ENCODE results near the gene FANCC. TPM values are rescaled to one million over a fixed set of nuclear protein-coding genes. Genes with fewer than 3 reads are reported as not detected.
"Not testable (repeated sequence)": the region's sequence is repeated elsewhere in the genome, so short reads cannot be mapped to it uniquely, and the experiment has no call there.

Gene FANCC
- total and polyA plus RNA-seq, 2 of the 4 experiments (the other 2 are of a cell fraction): 4.7 to 6.3 TPM

DNA sequence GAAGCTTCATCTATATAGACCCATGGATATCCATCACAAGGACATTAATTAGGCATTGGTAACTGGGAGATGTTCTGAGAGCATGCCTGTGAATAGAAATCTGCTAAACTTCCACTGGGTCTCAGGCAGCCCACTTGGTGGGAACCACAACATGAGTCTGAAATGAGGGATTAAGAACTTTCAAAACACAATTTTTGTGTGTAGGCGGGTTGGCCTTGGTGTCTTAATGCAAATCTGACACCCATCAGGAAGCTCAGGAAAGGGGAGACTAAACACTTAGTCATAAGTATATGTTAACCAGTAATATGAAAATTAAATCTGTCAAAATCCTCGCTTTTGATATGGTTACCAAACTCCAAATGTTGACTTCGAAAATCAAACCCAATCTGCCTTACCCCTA lies 113.2 kb downstream of the FANCC start:
- no peak overlapping the region for H3K4me3 ChIP-seq (ENCODE audit: insufficient read depth, low read depth, low read length)
- no peak overlapping the region for H2BK5ac ChIP-seq (ENCODE audit: low read depth, low read length, poor library complexity, severe bottlenecking)
- H4K8ac ChIP-seq (ENCODE audit: low read depth in 2 of 2, low read length in 2 of 2): no peak overlapping the region
- no peaks in the 10 kb centered on the region for H3K27me3 ChIP-seq (ENCODE audit: control insufficient read depth, insufficient read depth, low read length)
- no peaks in the 10 kb centered on the region; a peak in 2 of 4 replicates for H3K79me1 ChIP-seq (ENCODE audit: low read depth in 1 of 2, low read length in 2 of 2)
- TF ChIP-seq MXI1 (IDR thresholded peaks at IDR 0.05; ENCODE audit: borderline replicate concordance, low read depth, low read length) (no peak), POLR2A (IDR thresholded peaks at IDR 0.05; ENCODE audit: low read depth, low read length) (no peak), RAD21 (IDR thresholded peaks at IDR 0.05; ENCODE audit: low read length) (no peak), MAFK (IDR thresholded peaks at IDR 0.05; ENCODE audit: low read depth, low read length) (no peak), BHLHE40 (IDR thresholded peaks at IDR 0.05; ENCODE audit: low read depth, low read length) (no peak), SMC3 (IDR thresholded peaks at IDR 0.05; ENCODE audit: low read depth, low read length) (no peak), NFE2L2 (IDR thresholded peaks at IDR 0.05; ENCODE audit: low read depth, low read length) (no peak), CEBPB (IDR thresholded peaks at IDR 0.05; ENCODE audit: low read depth, low read length) (no peak), RCOR1 (IDR thresholded peaks at IDR 0.05; ENCODE audit: insufficient replicate concordance, low read length) (no peak)
- no peak overlapping the region for H3K23ac ChIP-seq (ENCODE audit: low read depth, low read length)
- no peak overlapping the region for H3K27ac ChIP-seq (ENCODE audit: insufficient read depth, low read length)
- H2AK9ac ChIP-seq (replicated peaks; ENCODE audit: low read depth, low read length, poor library complexity): no peak overlapping the region
- H2BK20ac ChIP-seq (ENCODE audit: low read depth, low read length): no peak overlapping the region
- no peak overlapping the region for H4K5ac ChIP-seq (ENCODE audit: low read depth, low read length)
- H3K4ac ChIP-seq (ENCODE audit: low read depth, low read length): no peak overlapping the region
- WGBS, 2 experiments (ENCODE audit: extremely low coverage in 2 of 2, insufficient read length in 1 of 2): no CpG with 5 or more reads among the region's 3 CpGs
- CTCF ChIA-PET: no interaction called here
- H3K9me3 ChIP-seq (ENCODE audit: control insufficient read depth, insufficient read depth, low read length): no peaks in the 10 kb centered on the region
- no peak overlapping the region for H2BK120ac ChIP-seq (ENCODE audit: low read depth, low read length)
- no TSS peak for BruUV-seq (replicated peaks)
- H4K91ac ChIP-seq (ENCODE audit: insufficient read depth, low read depth, low read length): no peak overlapping the region
- no peak overlapping the region for H2AK5ac ChIP-seq (ENCODE audit: low read depth, low read length)
- H3K4me1 ChIP-seq (ENCODE audit: control insufficient read depth, insufficient read depth, low read length): peaks cover 6% of the 10 kb centered on the region; the same call in 1 of the 2 replicates
- H3K36me3 ChIP-seq (ENCODE audit: control insufficient read depth, insufficient read depth, low read length): no peaks in the 10 kb centered on the region
- H3K56ac ChIP-seq (ENCODE audit: extremely low read depth, insufficient read depth, low read length): no peak overlapping the region
- H2BK15ac ChIP-seq (ENCODE audit: low read depth, low read length): no peak overlapping the region
- H2AFZ ChIP-seq (replicated peaks; ENCODE audit: low read length, poor library complexity): no peak overlapping the region
- dilution Hi-C loops (cut with HindIII; ENCODE audit: low sequenced_read_pairs, unreplicated experiment) (no loop called here), in situ Hi-C loops (cut with MboI; ENCODE audit: low sequenced_read_pairs) (no loop called here), intact Hi-C loops (cut with micrococcal nuclease) (no loop called here)
- no peak overlapping the region for H3K4me2 ChIP-seq (ENCODE audit: low read depth, low read length)
- no peak overlapping the region for H3K14ac ChIP-seq (replicated peaks; ENCODE audit: low read depth, low read length)
- DNase-seq: no peak
- H4K20me1 ChIP-seq (ENCODE audit: insufficient read depth, low read length): no peaks in the 10 kb centered on the region
- ATAC-seq (ENCODE audit: low read depth): no peak
- no peak overlapping the region for H3K18ac ChIP-seq (ENCODE audit: low read depth, low read length)
- H3K9ac ChIP-seq (ENCODE audit: low read depth, low read length): no peak overlapping the region
- no peaks in the 10 kb centered on the region; the same call in 1 of the 2 replicates for H3K9me1 ChIP-seq (ENCODE audit: insufficient read depth, low read length)
- POLR2A ChIA-PET (ENCODE audit: unreplicated experiment): no interaction called here

GRCh38 chr9:95203019-95203418 lies 114.5 kb downstream of the FANCC start:
- H2BK15ac ChIP-seq (ENCODE audit: low read depth, low read length); H4K5ac ChIP-seq (ENCODE audit: low read depth, low read length); CTCF ChIA-PET; dilution Hi-C loops (cut with HindIII; ENCODE audit: low sequenced_read_pairs, unreplicated experiment); H3K4me3 ChIP-seq (ENCODE audit: insufficient read depth, low read depth, low read length); H4K91ac ChIP-seq (ENCODE audit: insufficient read depth, low read depth, low read length); H3K36me3 ChIP-seq (ENCODE audit: control insufficient read depth, insufficient read depth, low read length); H3K9ac ChIP-seq (ENCODE audit: low read depth, low read length); H3K4ac ChIP-seq (ENCODE audit: low read depth, low read length); DNase-seq; H3K27me3 ChIP-seq (ENCODE audit: control insufficient read depth, insufficient read depth, low read length); POLR2A ChIA-PET (ENCODE audit: unreplicated experiment); H3K18ac ChIP-seq (ENCODE audit: low read depth, low read length); H3K56ac ChIP-seq (ENCODE audit: extremely low read depth, insufficient read depth, low read length); H4K8ac ChIP-seq (ENCODE audit: low read depth in 2 of 2, low read length in 2 of 2); H3K9me1 ChIP-seq (ENCODE audit: insufficient read depth, low read length); BruUV-seq (replicated peaks); ATAC-seq (ENCODE audit: low read depth); H2AFZ ChIP-seq (replicated peaks; ENCODE audit: low read length, poor library complexity); H2BK20ac ChIP-seq (ENCODE audit: low read depth, low read length); H3K79me1 ChIP-seq (ENCODE audit: low read depth in 1 of 2, low read length in 2 of 2); H2AK5ac ChIP-seq (ENCODE audit: low read depth, low read length); H2BK5ac ChIP-seq (ENCODE audit: low read depth, low read length, poor library complexity, severe bottlenecking); H3K23ac ChIP-seq (ENCODE audit: low read depth, low read length); H2BK120ac ChIP-seq (ENCODE audit: low read depth, low read length); in situ Hi-C loops (cut with MboI; ENCODE audit: low sequenced_read_pairs); H3K9me3 ChIP-seq (ENCODE audit: control insufficient read depth, insufficient read depth, low read length); H2AK9ac ChIP-seq (replicated peaks; ENCODE audit: low read depth, low read length, poor library complexity); H3K4me1 ChIP-seq (ENCODE audit: control insufficient read depth, insufficient read depth, low read length); H3K27ac ChIP-seq (ENCODE audit: insufficient read depth, low read length); H3K4me2 ChIP-seq (ENCODE audit: low read depth, low read length); H4K20me1 ChIP-seq (ENCODE audit: insufficient read depth, low read length); H3K14ac ChIP-seq (replicated peaks; ENCODE audit: low read depth, low read length); intact Hi-C loops (cut with micrococcal nuclease): not testable (repeated sequence)
- no CpG with 5 or more reads among the region's 2 CpGs for WGBS, 2 experiments (ENCODE audit: extremely low coverage in 2 of 2, insufficient read length in 1 of 2)

Data from IMR-90 (cell line).